Left forelimb (tissue), 1 donor: ENCODE results near the gene WBP1.
"Not testable (repeated sequence)": the region's sequence is repeated elsewhere in the genome, so short reads cannot be mapped to it uniquely, and the experiment has no call there.

Source experiments
- DNase-seq: peaks from one replicate; pipeline ENCODE4 v3.0.0-alpha.2; 2018; ENCODE audit warnings: low spot score

Gene WBP1

DNA sequence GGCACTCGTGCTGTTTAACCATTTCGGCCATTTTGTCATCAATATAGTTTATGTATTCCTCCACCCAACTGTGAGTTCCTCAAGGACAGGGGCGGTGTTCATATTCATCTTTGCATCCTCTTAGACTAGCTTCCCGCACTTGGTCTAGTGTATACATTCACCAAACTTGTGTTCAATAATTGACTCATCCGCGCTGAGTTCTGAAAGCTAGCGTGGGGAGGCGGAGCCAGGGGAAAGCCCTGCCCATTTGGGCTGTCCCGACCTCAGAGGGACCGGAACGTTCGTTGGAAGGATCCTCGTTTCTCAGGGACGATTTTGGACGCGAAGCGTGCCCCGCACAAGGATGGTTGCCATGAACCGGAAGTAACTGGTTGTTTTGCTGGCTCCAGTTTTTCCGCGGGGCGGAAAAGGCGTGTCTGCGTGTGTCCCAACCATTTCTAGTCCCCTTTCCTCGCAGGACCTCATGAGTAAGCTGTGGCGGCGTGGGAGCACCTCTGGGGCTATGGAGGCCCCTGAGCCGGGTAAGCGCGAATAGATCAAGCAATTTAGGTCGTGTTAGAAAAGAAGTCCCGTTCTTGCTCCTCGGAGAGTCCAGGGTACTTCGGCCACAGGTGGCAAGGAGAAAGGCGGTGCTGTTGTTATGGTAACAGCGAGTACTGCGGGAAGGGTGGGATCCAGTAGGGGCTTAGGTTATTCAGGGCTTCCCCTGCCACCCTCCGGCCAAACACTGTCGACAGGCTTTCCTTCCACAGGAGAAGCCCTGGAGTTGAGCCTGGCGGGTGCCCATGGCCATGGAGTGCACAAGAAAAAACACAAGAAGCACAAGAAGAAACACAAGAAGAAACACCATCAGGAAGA, 3.4 kb upstream of the WBP1 start, which contains the start of gene INO80B:
Gene INO80B (plus strand): TSS at position 434 of the 858 bp plus-strand sequence. CDS start 30 bp downstream, at position 464.
- DNase-seq: peak; percentile 96

DNA sequence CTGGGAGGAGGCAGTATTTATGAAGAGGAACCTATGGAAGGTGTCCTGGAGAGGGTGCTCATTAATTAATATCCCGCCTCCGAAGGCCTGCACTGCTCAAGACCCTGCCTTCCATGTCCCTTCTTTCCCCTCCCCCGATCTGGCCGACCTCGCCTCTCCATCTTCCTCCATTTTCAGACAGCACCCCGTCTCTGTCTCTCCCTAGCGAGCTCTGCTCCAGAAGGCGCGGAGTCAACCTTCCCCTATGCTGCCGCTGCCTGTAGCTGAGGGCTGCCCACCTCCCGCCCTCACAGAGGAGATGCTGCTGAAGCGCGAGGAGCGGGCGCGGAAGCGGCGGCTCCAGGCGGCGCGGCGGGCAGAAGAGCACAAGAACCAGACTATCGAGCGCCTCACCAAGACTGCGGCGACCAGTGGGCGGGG, 1.1 kb upstream of the WBP1 start:
- DNase-seq: no peak

DNA sequence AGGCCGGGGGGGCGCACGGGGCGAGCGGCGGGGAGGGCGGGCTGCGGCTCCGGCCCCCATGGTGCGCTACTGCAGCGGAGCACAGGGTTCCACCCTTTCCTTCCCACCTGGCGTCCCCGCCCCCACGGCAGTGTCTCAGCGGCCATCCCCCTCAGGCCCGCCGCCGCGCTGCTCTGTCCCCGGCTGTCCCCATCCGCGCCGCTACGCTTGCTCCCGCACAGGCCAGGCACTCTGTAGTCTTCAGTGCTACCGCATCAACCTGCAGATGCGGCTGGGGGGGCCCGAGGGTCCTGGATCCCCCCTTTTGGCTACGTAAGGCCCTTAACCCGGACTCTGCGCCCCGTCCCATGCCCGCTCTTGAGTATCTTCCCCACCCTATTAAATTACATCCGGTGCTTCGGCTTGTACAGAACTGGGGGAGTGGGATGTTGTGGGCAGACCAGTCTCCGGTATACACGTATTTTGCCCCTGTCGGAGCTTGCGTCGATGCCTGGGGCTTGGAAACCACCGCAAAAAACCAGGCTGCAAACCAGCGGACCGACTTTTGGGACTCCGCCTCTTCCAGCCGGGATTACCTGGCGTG, 598 bp upstream of the WBP1 start:
- DNase-seq: peak; percentile 85

DNA sequence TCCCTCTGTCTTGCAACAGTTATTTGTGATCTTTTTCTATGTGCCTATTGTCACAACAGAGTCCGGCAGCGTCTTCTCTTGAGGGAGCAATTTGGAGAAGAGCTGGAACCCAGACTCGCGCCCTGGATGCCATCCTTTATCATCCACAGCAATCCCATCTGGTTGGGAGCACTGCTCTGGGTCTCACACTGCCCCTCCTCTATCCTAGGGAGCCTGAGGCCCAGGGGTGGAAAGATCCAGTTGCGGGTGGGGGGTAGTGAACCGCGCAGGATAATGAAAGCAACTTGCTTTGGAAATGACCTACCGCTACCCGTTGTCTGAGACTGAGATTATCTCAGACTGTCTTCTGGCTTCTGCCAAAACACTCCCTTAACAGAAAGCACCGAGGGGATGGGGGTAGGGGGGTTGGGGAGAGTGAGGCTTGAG, 713 bp downstream of the WBP1 start:
- DNase-seq: no peak

DNA sequence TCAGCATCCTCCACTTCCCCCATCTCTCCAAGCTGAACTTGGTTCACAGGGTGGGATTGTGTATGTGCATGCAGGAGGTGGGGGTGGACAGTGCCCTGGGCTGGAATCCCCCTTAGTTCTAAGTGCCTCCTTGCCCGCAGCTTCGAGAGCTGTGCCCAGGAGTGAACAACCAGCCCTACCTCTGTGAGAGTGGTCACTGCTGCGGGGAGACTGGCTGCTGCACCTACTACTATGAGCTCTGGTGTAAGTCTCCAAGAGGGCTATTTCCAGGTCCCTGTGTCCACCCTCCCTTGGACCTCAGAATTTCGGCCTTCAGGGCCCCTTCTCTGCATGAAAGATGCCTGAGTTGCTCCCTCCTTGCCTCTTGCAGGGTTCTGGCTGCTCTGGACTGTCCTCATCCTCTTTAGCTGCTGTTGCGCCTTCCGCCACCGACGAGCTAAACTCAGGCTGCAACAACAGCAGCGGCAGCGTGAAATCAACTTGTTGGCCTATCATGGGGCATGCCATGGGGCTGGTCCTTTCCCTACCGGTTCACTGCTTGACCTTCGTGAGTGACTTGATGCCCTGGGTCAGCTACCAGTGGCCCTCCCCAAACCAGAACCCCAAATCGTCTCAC, 1.4 kb downstream of the WBP1 start:
- not testable (repeated sequence) for DNase-seq

DNA sequence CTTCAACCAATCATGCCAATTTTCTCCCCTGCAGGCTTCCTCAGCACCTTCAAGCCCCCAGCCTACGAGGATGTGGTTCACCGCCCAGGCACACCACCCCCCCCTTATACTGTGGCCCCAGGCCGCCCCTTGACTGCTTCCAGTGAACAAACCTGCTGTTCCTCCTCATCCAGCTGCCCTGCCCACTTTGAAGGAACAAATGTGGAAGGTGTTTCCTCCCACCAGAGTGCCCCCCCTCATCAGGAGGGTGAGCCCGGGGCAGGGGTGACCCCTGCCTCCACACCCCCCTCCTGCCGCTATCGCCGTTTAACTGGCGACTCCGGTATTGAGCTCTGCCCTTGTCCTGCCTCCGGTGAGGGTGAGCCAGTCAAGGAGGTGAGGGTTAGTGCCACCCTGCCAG, 1.9 kb downstream of the WBP1 start:
- DNase-seq: not testable (repeated sequence)

DNA sequence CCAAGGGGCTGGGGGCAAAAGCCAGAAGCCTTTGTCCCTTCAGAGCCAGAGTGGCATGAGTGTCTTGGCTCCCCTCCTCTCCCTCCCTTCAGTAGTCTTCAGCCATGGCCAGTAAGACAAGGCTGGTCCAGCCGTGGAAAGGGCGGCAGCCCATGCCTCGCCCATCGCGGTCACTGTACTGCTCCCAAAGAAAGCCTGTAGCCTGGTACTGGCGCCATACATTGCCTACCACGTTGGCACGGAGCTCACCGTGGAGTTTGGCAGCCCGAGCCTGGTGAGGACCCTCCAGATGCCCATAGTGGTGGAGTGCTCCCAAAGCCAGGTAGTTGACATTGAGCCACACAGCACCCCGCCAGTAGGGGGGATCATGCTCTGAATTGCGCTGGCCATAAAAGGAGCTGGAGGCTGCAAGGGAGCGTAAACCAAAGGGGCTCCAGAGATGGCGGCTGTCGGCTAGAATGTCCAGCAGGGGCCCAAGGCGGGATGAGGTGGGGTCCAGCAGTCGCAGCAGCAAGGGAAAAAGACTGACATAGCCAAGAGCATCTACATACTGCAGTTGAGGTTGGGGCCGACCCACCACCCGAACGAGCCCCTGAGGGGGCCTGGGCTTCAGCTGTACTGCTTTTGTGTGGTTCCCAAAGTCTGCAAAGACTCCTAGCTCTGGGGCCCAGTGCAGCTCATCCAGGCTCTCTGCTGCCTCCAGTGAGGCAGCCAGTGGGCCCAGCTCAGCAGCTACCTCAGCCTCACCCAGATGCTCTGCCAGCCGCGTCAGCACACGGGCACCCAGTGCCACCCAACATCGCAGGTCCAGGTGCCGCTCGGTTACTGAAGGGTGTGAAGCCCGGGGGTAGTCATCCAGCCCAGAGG, 3.2 kb downstream of the WBP1 start:
- DNase-seq: no peak

DNA sequence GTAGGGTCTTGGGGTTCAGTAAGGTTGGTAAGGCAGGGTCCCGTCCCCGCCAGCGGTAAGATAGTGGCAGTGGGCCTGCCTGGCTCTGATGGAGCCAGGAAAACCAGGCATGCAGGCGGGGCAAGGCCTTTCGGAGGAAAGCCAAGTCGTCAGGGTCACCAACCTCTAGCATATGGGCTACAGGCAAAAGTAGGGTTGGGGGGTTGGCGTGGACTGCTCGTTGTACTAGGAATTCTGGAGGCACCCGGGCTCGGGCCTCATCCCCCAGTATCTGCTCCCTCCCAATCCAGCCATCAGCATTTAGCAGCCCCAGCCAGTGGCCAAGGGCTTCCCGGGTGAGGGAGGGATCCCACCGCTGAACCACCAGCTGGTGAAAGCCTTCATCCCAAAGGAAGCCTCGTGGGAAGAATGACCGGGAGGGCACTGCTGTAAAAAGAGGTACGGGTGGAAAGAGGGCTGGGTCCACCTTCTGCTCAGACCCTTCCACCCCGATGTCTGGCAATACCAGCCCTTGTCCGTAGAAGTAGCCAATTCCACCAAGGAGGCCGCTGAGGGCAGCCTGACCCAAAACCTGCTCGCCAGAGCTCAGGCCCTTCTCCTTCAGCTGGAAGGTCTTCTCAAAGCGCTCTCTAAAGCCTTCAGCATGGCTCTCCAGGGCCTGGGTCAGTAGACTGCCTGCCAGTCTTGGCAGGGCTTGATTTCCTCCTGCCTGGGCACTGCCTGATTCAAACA, 4.0 kb downstream of the WBP1 start:
- no peak for DNase-seq

DNA sequence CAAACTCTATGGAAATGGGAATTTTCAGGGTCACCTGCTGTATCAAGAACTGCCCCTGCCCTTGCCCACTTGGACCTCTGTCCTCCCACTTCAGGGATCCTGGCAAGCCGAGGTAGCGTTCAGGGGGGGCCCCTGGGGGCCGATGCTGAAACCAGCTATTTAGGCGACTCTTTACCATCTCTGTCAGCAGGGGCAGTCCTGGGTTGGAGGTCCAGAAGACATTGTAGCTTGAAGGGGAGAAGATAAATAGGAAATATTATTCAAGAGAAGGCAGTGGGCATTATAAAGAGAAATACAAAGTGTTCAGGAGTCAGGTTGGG, 4.5 kb downstream of the WBP1 start:
- DNase-seq: no peak

DNA sequence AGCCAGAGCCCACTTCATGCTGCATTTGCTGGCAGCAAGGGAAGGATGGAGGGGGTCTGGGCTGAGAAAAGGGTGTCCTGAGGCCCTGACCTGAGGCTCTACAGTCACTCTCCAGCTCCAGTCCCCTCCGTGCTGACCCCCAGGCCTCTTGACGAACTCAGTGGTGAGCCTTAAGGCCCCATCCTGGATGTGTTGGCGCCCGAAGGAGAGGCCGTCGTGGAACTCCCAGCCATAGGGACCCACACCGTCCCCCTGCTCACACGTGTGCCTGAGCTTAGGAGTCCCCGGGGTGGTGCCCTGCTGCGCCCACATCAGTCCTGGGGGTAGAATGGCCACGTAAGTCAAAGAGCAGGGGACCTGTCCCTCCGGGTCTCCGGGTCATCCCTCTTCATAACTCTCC, 6.2 kb downstream of the WBP1 start:
- no peak for DNase-seq

DNA sequence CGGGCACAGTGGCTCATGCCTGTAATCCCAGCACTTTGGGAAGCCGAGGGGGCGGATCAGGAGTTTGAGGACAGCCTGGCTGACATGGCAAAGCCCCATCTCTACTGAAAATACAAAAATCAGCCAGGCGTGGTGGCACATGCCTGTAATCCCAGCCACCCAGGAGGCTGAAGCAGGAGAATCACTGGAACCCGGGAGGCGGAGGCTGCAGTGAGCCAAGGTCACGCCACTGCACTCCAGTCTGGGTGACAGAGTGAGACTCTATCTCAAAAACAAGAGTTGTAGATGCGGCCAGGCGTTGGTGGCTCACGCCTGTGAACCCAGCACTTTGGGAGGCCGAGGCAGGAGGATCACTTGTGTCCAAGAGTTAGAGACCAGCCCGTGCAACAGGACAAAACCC, 12.5 kb downstream of the WBP1 start:
- DNase-seq: not testable (repeated sequence)

DNA sequence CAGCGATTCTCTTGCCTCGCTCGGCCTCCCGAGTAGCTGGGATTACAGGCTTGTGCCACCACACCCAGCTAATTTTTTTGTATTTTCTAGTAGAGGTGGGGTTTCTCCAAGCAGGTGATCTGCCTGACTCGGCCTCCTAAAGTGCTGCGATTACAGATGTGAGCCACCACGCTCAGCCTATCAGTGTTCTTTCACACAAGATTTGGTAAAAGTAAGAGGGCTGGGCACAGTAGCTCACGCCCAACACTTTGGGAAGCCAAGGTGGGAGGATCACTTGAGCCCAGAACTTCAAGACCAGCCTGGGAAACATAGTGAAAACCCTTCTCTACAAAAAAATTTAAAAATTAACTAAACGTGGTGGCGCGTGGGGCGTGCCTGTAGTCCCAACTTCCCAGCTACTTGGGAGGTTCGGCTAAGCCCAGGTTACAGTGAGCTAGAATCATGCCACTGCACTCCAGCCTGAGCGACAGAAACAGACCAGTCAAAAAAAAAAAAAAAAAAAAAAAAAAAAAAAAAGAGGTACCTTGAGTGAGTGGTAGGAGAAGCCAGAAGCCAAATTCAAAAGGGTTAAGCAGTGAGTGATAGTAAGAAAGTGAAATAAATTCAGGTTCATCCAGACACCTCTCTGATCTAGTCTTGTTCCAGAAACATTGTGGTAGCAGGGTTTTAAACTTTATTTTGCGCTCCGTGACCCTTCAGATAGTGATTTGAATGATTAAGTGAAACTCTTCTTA, 13.3 kb downstream of the WBP1 start:
- no peak for DNase-seq

DNA sequence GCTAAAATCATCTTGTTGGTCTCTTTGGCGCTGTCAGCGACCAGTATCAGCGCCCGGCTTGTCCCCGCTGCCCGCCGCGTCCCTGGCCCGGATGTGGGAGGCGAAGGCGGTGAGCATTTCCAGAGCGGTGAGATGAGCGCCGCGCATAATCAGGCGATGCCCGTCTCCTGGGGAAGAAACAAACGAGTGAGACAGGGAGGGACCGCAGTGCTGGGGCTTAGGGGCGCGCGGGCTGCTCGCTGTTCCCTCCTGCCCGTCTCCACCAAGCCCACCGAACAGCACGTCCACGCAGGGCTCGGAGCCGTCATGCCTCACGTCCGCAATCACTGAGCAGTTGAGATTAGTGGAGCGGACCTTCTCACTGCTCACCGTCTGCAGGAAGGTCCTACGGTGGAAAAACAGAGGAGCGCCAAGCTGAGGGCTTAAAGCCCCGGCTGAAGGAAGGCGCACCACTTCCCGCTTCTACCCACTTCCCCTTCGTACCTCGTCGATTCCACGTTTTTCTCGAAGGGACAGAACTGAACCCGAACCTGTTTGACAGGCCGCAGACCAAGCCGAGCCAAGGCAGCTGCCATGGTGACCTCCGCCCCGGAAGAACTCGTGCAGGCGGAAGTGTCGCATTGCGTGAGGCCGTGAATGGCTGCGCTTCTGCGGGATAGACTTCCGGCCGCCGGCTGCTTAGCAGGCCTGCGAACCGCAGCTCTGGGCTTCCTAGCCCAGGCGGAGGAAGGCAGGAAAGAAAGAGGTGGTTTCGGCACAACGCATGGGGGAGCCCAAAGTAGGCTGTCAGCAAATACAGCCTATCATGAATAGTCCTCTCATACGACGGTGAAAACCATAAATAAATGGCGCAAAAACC, 14.1 kb downstream of the WBP1 start, which contains the start of gene MRPL53:
Gene MRPL53 (minus strand): TSS at position 595 of the 859 bp plus-strand sequence. CDS start 20 bp downstream, at position 575.
- peak; percentile 97 for DNase-seq

DNA sequence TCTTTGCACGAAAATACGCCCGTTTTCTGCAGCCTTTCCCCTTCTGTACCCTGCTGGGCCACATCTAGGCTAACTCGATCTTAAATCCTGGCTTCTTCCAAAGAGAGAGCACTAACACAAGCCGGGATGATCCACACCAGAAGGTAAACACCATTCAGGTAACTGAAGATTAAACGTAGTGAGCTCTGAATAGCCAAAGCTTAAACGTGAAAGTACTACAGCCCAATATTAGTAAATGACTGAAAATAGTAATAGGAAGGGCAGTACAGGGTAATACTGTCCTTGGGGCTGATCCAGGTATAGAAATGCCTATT, 14.7 kb downstream of the WBP1 start:
- no peak for DNase-seq

DNA sequence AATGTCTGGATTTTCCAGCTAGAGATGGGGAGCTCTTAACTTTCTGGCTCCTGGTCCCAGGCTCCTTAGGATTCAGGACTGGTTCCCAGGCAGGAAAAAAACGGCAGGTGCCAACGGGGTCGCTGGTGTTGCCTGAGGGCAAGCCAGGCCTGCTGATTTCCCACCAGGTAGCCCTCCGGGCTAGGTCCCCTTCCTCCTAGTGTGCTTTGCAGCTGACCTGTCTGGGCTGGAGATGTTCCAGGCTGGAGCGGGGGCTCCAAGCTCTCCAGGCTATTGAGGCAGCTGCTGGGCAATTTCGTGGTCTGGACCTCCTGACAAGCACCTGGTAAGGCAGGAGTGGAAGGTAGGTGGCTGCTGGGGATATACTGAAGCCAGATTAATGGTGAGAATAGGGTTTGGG, 16.2 kb downstream of the WBP1 start:
- DNase-seq: no peak

DNA sequence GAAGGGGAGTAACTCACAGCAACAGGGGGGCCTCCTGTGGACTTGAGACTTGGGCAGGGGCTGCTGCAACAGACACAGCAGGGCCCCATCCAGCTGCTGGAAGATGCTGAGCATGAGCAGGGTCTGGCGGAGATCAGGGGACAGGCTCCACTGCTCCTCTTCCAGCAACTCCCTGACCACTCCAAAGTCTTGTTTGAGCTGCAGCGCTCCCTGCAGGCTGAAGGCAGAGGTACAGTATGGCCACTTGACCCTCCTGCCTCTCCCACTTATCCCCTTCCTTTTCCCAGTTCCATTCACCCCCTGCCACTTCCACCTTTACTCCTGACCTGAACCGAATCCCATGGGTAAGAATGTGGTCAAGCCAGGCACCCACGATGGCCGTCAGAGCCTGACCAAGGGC, 16.7 kb downstream of the WBP1 start:
- DNase-seq: no peak

DNA sequence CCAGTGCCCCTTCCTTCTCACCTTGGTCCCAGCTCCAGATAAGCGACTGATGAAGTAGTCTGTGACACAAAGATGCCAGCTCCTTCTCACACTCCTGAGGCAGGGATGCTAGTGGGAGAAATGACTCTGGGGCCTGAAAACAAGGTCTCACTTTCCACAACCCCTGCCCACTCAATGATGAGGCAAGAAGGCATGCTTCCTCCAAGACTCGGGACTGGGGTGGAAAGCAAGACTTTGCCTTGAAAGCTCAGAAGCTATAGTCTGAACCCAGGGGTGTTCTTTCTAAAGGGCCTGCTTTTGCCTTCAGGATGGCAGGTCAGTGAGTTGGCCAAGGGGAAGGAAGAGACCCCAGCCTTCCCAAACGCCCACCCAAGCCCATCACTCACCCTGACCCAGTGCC, 23.2 kb downstream of the WBP1 start:
- DNase-seq: no peak

DNA sequence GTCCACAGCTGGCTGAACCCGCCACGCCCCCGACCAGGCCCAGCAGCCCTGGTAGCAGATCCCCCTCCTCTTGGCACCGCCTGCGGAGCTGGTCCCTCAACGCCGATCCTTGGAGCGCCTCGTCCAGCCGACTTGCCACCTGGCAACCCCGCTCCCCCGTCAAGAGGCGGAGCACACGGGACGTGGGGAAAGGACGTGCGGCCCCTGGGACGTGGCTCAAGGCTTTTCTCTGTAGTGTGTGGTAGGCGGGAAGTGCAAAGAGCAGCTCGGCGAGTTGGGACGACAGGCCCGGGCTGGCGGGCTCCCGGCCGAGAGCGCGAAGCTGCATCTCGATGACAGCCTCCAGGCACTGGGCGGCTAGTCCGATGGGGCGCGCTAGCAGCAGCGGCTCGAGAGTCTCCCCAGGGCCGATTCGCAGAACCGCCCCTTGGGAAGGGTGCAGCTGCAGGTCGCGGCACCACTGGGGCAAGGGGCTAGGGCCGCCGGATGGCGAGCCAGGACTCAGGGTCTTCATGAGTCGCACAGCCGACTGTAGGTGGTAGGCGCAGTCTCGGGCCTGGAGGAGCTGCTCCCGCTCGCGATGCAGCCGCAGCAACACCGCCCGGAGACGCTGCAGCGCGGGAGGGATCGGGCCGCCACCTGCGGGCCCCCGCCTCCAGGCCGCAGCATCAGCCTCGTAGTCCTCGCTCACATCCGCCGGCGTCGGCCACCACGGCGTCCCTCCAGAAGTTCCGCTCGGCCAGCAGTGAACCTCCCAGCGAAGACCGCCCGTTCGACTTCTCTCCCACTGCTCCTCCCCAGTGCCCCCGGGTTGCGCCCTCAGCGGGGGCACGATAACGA, 23.9 kb downstream of the WBP1 start:
- DNase-seq: no peak
